ENCODE measurements around the gene HINT2. TPM values are rescaled to one million over a fixed set of nuclear protein-coding genes. Genes with fewer than 3 reads are reported as not detected.

Gene HINT2
- total RNA-seq, 1 donor from 2014 or later, result 71.1 TPM

DNA sequence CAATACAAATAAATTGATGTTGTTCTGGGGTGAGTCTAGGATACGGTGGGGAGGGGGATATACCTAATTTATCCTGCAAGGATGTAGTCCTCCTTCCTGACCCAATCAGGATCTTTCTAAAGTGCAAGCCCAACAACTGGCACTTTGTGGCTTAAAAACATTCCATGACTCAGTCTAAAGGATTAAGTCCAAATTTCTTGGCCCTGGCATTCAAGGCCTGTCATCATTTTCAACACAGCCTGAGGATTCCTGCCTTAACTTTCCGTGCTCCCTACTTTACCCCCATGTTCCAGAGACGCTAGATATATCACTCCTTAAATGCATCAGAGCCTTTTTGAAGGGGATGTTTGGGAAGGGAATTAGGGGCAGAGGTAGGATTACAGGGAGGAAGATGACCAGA lies 12.6 kb upstream of the HINT2 start:
- DNase-seq, result no peak
- peaks cover 43% of the 10 kb centered on the region for H3K4me1 ChIP-seq
- intact Hi-C loops (cut with micrococcal nuclease), result no loop called here
- H3K36me3 ChIP-seq, result no peaks in the 10 kb centered on the region
- no peak overlapping the region for H3K4me3 ChIP-seq
- H3K27ac ChIP-seq (replicated peaks), result no peak overlapping the region
- TF ChIP-seq, protein P1, sequence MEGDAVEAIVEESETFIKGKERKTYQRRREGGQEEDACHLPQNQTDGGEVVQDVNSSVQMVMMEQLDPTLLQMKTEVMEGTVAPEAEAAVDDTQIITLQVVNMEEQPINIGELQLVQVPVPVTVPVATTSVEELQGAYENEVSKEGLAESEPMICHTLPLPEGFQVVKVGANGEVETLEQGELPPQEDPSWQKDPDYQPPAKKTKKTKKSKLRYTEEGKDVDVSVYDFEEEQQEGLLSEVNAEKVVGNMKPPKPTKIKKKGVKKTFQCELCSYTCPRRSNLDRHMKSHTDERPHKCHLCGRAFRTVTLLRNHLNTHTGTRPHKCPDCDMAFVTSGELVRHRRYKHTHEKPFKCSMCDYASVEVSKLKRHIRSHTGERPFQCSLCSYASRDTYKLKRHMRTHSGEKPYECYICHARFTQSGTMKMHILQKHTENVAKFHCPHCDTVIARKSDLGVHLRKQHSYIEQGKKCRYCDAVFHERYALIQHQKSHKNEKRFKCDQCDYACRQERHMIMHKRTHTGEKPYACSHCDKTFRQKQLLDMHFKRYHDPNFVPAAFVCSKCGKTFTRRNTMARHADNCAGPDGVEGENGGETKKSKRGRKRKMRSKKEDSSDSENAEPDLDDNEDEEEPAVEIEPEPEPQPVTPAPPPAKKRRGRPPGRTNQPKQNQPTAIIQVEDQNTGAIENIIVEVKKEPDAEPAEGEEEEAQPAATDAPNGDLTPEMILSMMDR (IDR thresholded peaks at IDR 0.05; ENCODE audit: borderline replicate concordance), result no peak
- no peaks in the 10 kb centered on the region for H3K9me3 ChIP-seq (replicated peaks)
- H3K27me3 ChIP-seq (ENCODE audit: low read depth), result no peaks in the 10 kb centered on the region

GRCh38 chr9:35826071-35826701 lies 11.3 kb upstream of the HINT2 start:
- DNase-seq, result no peak
- no peak overlapping the region for H3K27ac ChIP-seq (replicated peaks)

DNA sequence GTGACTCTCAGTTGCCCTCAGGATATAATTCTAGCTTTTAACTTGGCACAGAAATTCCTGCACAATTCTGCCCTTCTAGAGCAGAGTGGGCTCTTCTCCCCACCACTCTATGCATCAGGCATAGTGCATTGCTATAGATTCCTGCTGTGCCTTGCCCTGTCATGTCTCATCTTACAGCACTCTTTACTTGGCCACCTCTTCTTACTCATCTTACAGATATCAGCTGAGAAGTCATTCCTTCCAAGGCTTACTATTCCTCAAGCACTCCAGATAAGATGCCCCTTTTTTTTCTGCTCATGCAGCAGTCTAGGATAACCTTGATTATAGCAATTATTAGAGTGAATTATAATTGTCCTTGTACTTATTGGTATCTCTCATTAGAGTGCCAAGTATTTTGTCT lies 8.1 kb upstream of the HINT2 start:
- DNase-seq, result no peak
- Histone ChIP-seq H3K27ac (replicated peaks) (no peak overlapping the region), H3K36me3 (no peaks in the 10 kb centered on the region), H3K4me3 (no peak overlapping the region), H3K27me3 (ENCODE audit: low read depth) (no peaks in the 10 kb centered on the region), H3K4me1 (peaks cover 8% of the 10 kb centered on the region), H3K9me3 (replicated peaks) (no peaks in the 10 kb centered on the region)
- TF ChIP-seq, protein P1 (IDR thresholded peaks at IDR 0.05; ENCODE audit: borderline replicate concordance), result no peak
- intact Hi-C loops (cut with micrococcal nuclease), result no loop called here

More at GRCh38 chr9:35826071-35826701, 11.3 kb upstream of the HINT2 start:
- Histone ChIP-seq H3K27me3 (ENCODE audit: low read depth) (no peaks in the 10 kb centered on the region), H3K36me3 (no peaks in the 10 kb centered on the region), H3K9me3 (replicated peaks) (no peaks in the 10 kb centered on the region), H3K4me3 (no peak overlapping the region), H3K4me1 (peaks cover 32% of the 10 kb centered on the region)
- TF ChIP-seq, protein P1 (IDR thresholded peaks at IDR 0.05; ENCODE audit: borderline replicate concordance), result peak; percentile 85
- intact Hi-C loops (cut with micrococcal nuclease), result no loop called here

DNA sequence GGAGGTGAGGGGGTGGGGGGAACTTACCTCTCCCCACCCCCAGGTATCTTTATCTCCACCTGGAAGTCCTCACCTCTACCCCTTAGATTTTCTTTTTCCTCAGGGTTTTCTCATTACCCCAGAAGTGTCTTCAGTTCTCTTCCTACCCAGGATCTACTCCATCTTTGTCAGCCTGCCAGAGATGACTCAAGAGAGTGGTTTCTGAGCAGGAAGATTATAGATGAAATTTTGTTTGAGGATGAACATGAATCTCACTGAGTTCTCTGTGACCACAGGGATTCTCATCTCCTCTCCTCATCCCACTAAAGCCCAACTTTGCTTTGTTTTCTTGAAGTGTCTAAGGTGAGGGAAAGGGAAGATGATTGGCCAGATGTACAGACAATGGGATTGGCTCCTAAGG lies 5.2 kb upstream of the HINT2 start:
- H3K4me1 ChIP-seq, result peaks cover 4% of the 10 kb centered on the region
- H3K4me3 ChIP-seq, result no peak overlapping the region
- no peaks in the 10 kb centered on the region for H3K27me3 ChIP-seq (ENCODE audit: low read depth)
- DNase-seq, result no peak
- intact Hi-C loops (cut with micrococcal nuclease), result no loop called here
- H3K9me3 ChIP-seq (replicated peaks), result no peaks in the 10 kb centered on the region
- H3K36me3 ChIP-seq, result no peaks in the 10 kb centered on the region
- H3K27ac ChIP-seq (replicated peaks), result no peak overlapping the region
- TF ChIP-seq, protein P1 (IDR thresholded peaks at IDR 0.05; ENCODE audit: borderline replicate concordance), result no peak

GRCh38 chr9:35818341-35818740 lies 3.5 kb upstream of the HINT2 start:
- TF ChIP-seq, protein P1 (IDR thresholded peaks at IDR 0.05; ENCODE audit: borderline replicate concordance), result no peak
- Histone ChIP-seq H3K27me3 (ENCODE audit: low read depth) (no peaks in the 10 kb centered on the region), H3K4me3 (no peak overlapping the region), H3K27ac (replicated peaks) (no peak overlapping the region), H3K36me3 (no peaks in the 10 kb centered on the region), H3K9me3 (replicated peaks) (no peaks in the 10 kb centered on the region), H3K4me1 (peaks cover 19% of the 10 kb centered on the region)
- intact Hi-C loops (cut with micrococcal nuclease), result no loop called here
- no peak for DNase-seq
